T-helper 1 cell treated with Interleukin-12 subunit alpha and Interleukin-12 subunit beta and Interleukin-4 antibody, amounts not matched to agents 30 μg/mL and 1 μg/mL, for 36 hours (primary cell): ENCODE data around the gene PADI3.
"Not testable (repeated sequence)": the region's sequence is repeated elsewhere in the genome, so short reads cannot be mapped to it uniquely, and the experiment has no call there.

Experiments used
- H3K27ac Mint-ChIP-seq: one replicate; pipeline ENCODE4 v1.8.0; 2021; ENCODE audit warnings: mild to moderate bottlenecking, mixed read lengths
- H3K27me3 Mint-ChIP-seq: one replicate; pipeline ENCODE4 v1.8.0; 2021; ENCODE audit warnings: low read depth, mixed read lengths
- H3K36me3 Mint-ChIP-seq: one replicate; pipeline ENCODE4 v1.8.0; 2021; ENCODE audit warnings: low read depth, mixed read lengths
- H3K4me1 Mint-ChIP-seq: one replicate; pipeline ENCODE4 v1.8.0; 2021; ENCODE audit warnings: low read depth, mixed read lengths
- H3K4me3 Mint-ChIP-seq: one replicate; pipeline ENCODE4 v1.8.0; 2021; ENCODE audit warnings: mild to moderate bottlenecking, moderate library complexity, mixed read lengths
- H3K9me3 Mint-ChIP-seq: one replicate; pipeline ENCODE4 v1.8.0; 2021; ENCODE audit warnings: mixed read lengths

Gene PADI3

DNA sequence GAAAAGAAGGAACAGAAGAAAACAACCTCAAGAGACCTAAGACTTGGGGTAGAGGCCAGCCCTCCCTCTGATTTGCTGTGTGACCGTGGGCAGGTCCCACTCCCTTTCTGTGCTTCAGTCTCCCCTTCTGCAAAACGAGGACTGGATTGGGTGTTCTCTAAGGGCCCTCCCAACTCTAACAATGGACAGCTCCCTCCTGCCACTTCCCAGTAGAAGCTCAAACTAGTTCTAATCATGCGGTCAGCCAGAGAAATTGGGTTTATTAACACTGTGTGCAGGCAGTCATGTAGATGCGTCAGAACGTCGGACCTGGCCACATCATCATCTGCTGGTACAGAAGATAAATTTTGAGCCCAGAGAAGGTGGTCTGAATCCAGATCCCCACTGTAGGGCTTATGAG is 57.5 kb downstream of the PADI3 start:
- Mint-ChIP-seq H3K4me1 (no peaks in the 10 kb centered on the region), H3K27ac (no peak overlapping the region), H3K9me3 (peaks cover 7% of the 10 kb centered on the region), H3K4me3 (no peak overlapping the region), H3K27me3 (no peaks in the 10 kb centered on the region), H3K36me3 (no peaks in the 10 kb centered on the region)

DNA sequence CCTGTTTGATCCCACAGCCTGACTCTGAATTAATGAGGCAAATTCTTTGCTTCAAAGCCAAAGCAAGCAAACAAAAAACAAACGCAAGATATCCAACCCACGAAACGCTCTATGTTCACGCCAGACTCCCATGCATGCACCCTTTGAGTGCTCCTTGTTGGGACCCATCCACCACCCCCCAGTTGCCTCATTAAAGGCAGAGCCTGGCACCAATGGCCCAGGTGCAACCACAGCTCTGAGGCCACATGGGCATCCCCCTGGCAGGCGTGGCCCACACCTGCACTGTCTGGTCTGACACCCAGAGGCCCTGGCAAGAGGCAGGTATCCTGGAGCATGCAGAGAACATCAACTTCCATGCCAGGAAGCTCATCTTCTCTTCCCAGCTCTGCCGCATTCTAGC is 58.0 kb downstream of the PADI3 start:
- no peaks in the 10 kb centered on the region for H3K27me3 Mint-ChIP-seq
- no peak overlapping the region for H3K4me3 Mint-ChIP-seq
- H3K36me3 Mint-ChIP-seq = no peaks in the 10 kb centered on the region
- no peaks in the 10 kb centered on the region for H3K4me1 Mint-ChIP-seq
- H3K27ac Mint-ChIP-seq = no peak overlapping the region
- H3K9me3 Mint-ChIP-seq = peaks cover 4% of the 10 kb centered on the region

DNA sequence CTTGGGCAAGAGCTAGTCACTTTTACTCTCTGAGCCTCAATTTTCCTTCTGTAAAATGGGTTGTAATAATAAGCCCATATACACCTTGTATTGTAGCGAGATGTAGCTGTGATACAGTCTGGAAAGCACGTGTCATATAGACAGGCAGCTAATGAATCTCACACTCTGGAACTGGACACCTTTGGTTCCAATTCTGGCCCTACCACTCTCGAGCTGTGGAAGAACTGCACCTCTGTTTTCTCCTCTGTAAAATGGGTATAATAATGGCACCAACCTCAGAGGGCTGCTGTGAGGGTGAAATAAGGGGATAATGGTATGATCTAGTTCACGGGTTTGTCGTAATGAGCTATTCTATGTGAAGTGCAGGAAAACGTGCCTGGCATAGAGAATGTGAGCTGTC is 58.4 kb downstream of the PADI3 start:
- Mint-ChIP-seq H3K36me3 (no peaks in the 10 kb centered on the region), H3K27ac (no peak overlapping the region), H3K9me3 (no peaks in the 10 kb centered on the region), H3K4me3 (no peak overlapping the region), H3K4me1 (no peaks in the 10 kb centered on the region), H3K27me3 (peaks cover 1% of the 10 kb centered on the region)

DNA sequence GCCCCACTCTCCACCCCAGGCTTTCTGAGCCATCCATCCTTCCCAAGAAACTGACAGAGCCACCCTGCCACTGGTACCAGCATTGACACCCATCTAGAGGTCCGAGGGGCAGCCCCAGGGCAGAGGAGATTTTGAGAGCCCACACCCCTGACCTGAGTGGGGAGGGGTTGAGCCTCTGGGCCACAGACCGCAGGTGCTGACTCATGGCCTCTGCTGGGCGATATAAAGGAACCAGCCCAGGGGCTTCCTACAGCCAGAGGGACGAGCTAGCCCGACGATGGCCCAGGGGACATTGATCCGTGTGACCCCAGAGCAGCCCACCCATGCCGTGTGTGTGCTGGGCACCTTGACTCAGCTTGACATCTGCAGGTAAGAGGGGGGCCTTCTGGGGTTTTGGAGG is 59.0 kb downstream of the PADI3 start, which contains the start of gene PADI4:
TSS of gene PADI4 (plus strand) at position 252 of the 400 bp plus-strand sequence. CDS start at position 278, 26 bp downstream.
- no peak within 1 kb of the TSS for H3K4me3 Mint-ChIP-seq

DNA sequence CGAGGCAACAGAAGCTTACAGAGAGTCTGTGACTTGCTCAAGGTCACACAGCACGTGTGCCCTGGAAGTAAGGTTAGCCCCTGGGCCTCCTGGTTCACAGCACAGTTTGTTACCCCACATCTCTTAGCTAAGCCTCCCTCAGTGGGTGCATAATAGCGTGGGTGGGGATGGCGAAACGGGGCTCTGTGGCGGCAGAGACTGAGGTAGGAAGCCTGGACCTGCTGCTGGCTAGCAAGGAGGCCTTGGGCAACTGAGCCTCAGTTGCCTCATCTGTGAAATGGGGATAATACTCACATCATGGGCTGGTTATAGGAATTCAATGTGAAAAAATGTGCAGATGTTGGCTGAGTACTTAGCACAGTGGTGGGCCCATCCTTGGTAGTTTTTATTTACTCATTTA is 59.7 kb downstream of the PADI3 start:
- Mint-ChIP-seq H3K9me3 (no peaks in the 10 kb centered on the region), H3K4me3 (no peak overlapping the region), H3K27me3 (peaks cover 4% of the 10 kb centered on the region), H3K36me3 (no peaks in the 10 kb centered on the region), H3K4me1 (peaks cover 2% of the 10 kb centered on the region), H3K27ac (no peak overlapping the region)

More for the DNA sequence above, 59.0 kb downstream of the PADI3 start, which contains the start of gene PADI4:
- no peak within 1 kb of the TSS for H3K27ac Mint-ChIP-seq
- peaks cover 2% of the 10 kb centered on the region for H3K4me1 Mint-ChIP-seq
- H3K36me3 Mint-ChIP-seq = no peaks in the 10 kb centered on the region
- no peaks in the 10 kb centered on the region for H3K9me3 Mint-ChIP-seq
- peaks cover 4% of the 10 kb centered on the region for H3K27me3 Mint-ChIP-seq

DNA sequence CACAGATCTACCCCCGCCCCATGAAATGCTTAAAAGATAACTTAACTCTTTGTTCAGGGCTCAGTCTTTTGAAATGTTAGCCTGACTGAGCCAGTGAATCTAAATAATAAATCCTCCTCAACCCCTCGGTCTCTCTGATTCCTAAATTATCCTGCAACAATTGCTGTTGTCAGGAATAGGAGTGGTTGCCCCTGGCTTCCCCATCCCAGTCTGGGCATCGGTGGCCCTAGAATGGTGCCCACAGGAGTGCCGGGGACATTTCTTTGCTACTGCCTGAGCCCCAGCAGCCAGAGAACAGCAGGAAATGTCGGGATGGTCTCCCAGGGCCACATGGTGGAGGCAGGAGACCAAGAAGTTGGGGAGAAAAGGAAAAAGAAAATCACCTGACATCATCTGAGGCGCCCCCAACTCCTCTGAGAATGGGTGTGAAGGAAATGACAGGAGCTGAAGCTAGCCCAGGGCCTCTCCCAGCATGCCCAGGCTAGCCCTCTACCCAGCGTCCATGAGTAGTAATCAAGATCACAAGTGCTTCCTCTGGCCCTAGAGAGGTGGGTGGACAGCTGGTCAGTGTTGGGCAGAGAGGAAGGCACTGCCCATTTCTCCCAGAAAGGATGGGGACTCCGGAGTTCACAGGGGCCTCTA is 60.6 kb downstream of the PADI3 start:
- no peak overlapping the region for H3K4me3 Mint-ChIP-seq
- peaks cover 4% of the 10 kb centered on the region for H3K27me3 Mint-ChIP-seq
- H3K9me3 Mint-ChIP-seq = no peaks in the 10 kb centered on the region
- H3K36me3 Mint-ChIP-seq = no peaks in the 10 kb centered on the region
- peaks cover 2% of the 10 kb centered on the region for H3K4me1 Mint-ChIP-seq
- H3K27ac Mint-ChIP-seq = no peak overlapping the region

DNA sequence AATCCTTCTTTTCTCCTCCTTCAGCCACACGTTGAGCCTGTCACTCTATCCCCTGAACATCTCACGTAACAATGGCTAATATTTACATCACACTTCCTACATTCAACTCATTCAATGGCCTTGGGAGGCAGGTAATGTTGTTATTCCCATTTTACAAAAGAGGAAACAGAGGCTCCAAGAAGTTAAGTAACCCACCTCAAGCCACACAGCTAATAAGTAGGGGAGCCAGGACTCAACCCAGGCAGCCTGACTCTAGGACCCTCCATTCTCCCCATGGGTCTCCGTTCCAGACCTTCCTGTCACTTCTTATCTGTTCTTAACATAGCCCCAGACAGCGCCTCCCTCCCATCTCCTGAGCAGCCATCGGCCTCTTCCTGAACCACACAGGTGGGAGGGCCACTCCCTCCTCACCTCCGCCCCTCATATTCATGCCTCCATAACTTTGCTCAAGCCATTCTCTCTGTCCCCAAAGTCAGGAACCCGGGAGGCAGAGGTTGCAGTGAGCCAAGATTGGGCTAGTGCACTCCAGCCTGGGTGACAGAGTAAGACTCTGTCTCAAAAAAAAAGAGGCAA is 61.3 kb downstream of the PADI3 start:
- Mint-ChIP-seq H3K36me3 (no peaks in the 10 kb centered on the region), H3K27me3 (peaks cover 4% of the 10 kb centered on the region), H3K4me1 (peaks cover 2% of the 10 kb centered on the region), H3K27ac (no peak overlapping the region), H3K9me3 (no peaks in the 10 kb centered on the region), H3K4me3 (no peak overlapping the region)

DNA sequence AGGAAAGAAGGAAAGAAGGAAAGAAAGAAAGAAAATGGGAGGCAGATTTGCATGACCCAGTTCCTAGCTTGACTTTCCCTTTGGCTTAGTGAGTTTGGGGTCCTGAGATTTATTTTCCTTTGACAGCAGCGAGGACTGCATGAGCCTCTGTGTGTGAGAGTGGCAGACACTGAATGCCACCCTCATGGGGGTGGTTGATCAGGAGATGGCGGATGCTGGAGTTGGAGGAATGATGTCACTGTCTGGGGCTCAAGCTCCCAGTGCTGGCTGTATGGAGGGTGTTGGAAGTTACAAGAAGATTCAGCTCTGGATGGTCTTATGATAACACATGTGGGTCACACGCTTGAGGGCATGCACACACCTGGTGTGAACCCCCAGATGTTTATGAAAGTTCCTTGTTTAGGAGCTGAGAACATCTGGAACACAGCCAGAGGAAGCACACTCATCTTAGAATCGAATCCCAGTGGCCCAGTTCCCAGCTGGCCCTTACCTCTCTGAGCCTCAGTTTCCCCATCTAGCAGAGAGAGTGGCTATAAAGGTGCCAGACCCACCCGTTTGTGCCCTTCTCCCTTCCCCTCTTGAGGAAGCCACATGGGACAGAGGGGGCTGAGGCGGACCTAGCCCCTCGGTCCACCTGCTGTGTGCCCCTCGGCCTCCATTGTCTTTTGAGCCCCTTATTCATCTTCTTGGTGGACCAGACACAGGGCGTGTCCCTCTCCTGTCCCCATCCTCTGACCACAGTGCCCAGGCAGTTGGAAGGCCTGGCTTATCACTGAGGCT is 64.8 kb downstream of the PADI3 start:
- H3K4me3 Mint-ChIP-seq = no peak overlapping the region
- H3K9me3 Mint-ChIP-seq = no peaks in the 10 kb centered on the region
- H3K27ac Mint-ChIP-seq = no peak overlapping the region
- peaks cover 2% of the 10 kb centered on the region for H3K4me1 Mint-ChIP-seq
- peaks cover 4% of the 10 kb centered on the region for H3K27me3 Mint-ChIP-seq
- no peaks in the 10 kb centered on the region for H3K36me3 Mint-ChIP-seq

DNA sequence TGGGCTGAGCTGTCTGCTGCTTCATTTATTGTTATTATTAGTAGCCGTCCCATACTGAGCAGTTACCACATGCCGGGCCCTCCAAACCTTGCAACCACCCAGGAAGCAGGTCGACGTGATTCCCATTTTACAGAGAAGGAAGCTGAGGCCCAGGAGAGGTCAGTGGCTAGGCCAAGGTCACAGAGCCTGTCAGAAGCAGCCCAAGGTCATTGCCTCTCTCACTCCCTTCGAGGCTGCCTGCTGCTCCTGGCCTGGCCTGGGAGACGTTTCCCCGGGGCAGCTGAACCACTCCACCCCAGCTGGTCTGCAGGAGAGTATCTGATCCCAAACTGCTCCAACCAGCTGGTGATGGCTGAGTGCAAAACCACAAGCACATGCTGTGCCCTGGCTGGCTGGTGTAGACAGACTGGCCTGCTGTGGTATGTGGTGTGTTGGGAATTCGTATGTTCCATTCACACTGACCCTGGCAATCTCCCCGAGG is 65.6 kb downstream of the PADI3 start:
- Mint-ChIP-seq H3K36me3 (no peaks in the 10 kb centered on the region), H3K4me3 (no peak overlapping the region), H3K27me3 (peaks cover 4% of the 10 kb centered on the region), H3K27ac (no peak overlapping the region), H3K4me1 (peaks cover 2% of the 10 kb centered on the region), H3K9me3 (no peaks in the 10 kb centered on the region)

DNA sequence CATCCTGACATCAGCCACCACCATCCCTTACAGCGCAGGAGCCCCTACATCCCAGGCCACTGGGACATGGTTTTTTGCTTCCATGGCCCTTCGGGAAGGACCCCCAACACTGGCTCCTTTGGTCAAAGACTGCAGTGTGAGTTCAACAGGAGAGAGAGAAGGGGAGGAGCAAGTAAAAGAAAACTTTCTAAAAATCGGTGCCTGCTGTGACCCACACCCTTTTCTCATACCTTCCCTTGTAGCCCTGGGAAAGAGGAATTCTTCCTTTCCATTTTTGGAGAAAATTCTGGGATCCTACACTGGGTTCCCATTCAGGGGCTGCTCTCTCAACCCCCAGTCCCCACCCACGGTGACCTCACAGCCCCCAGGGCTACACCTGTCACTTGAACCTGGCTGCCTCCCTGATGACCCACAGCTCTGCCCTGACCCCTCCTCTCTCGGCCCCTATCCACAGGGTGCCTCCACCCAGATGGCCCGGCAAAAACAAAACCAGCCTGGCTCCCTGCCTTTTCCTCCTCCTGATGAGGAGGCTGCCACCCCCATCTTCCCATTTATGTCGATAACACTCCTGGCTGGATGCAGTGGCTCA is 66.7 kb downstream of the PADI3 start:
- Mint-ChIP-seq H3K4me1 (peaks cover 2% of the 10 kb centered on the region), H3K27ac (no peak overlapping the region), H3K4me3 (no peak overlapping the region), H3K36me3 (no peaks in the 10 kb centered on the region), H3K27me3 (peaks cover 4% of the 10 kb centered on the region), H3K9me3 (no peaks in the 10 kb centered on the region)

DNA sequence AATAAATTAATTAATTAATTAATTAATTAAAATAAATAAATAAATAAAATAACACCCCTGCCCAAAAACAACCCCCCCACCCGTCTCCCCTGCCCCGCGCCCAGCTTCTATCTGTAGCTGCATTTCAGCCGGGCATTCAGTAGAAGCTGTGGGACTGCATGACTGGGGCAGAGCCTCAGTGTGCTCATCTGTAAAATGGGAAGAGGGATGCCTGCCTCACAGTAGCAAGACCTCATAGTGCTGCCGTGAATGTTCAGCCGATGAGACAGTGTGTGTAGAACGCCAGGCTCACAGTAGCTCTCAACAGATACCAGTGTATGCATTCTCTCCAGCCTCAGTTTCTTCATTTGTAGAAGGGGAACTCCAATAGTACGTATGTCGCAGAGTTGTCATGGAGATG is 67.8 kb downstream of the PADI3 start:
- Mint-ChIP-seq H3K27me3 (peaks cover 4% of the 10 kb centered on the region), H3K9me3 (no peaks in the 10 kb centered on the region), H3K4me1 (peaks cover 2% of the 10 kb centered on the region), H3K4me3 (no peak overlapping the region), H3K27ac (no peak overlapping the region), H3K36me3 (no peaks in the 10 kb centered on the region)

DNA sequence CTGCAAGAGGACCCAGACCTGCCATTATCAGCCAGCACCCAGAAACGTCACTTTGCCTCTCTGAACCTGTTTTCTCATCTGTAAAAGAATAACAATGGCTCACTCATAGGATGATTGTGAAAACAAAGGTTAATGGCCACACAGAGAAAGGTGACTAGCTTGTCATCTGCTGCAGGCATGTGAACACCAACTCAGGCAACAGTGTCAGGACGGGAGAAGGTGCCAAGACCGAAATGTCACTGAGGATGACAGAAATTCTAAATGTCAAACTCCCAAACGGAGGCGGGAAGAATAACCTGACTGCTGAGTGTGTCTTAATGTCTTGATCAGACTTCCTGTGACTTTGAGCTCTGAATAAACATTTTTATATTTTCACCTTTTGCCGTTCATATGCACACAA is 69.4 kb downstream of the PADI3 start:
- no peaks in the 10 kb centered on the region for H3K27me3 Mint-ChIP-seq
- H3K36me3 Mint-ChIP-seq = no peaks in the 10 kb centered on the region
- no peak overlapping the region for H3K27ac Mint-ChIP-seq
- no peaks in the 10 kb centered on the region for H3K4me1 Mint-ChIP-seq
- no peak overlapping the region for H3K4me3 Mint-ChIP-seq
- H3K9me3 Mint-ChIP-seq = no peaks in the 10 kb centered on the region

DNA sequence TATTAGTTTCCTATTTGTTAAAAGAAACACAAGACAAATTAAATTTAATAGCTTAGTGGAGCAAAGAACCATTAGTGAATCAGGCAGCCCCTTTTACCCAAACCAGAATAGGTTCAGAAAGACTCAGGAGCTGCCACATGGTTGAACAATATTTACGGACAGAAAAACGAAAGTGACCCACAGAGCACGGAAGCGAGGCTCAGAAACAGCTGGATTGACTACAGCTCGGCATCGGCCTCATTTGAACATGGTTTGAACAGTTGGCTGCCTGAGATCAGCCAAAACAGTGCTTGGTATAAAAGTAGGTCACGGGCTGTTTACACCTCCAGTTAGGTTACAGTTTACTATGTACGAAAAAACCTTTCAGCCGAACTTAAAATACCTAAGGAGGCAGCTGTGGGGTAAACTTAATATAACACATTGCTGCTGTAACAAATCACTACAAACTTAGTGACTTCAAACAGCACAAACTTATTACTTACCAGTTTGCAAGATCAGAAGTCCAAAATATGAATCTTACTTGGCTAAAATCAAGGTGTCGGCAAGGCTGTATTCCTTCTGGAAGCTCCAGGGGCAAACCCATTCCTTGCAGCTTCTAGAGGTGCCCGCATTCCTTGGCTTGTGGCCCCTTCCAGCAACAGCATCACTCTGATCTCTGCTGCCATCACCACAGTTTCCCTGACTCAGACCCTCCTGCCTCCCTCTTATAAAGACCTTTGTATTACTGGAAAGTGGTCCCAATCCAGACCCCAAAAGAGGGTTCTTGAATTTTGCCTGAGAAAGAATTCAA is 70.9 kb downstream of the PADI3 start:
- no peaks in the 10 kb centered on the region for H3K36me3 Mint-ChIP-seq

DNA sequence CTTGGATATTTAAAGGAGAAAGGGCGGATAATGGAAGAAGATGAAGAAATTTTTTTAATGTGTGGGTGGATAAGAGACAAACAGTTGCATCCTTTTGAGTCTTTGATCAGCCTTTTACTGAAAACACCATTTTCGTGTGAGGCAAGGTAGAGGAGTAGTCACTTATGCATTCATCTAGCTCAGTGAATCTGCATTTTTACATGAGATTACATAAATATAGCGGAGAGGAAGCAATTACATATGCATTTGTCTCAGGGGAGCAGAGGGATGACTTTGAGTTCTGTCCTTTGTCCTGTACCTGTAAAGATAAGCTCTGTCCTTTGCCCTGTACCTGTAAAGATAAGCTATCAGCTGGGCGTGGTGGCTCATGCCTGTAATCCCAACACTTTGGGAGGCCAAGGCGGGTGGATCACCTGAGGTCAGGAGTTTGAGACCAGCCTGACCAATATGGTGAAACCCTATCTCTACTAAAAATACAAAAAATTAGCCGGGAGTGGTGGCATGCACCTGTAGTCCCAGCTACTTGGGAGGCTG is 73.0 kb downstream of the PADI3 start:
- H3K4me1 Mint-ChIP-seq, H3K27ac Mint-ChIP-seq, H3K4me3 Mint-ChIP-seq, H3K9me3 Mint-ChIP-seq, H3K36me3 Mint-ChIP-seq: not testable (repeated sequence)
- H3K27me3 Mint-ChIP-seq = peaks cover 10% of the 10 kb centered on the region

More for the DNA sequence above, 70.9 kb downstream of the PADI3 start:
- H3K4me3 Mint-ChIP-seq = no peak overlapping the region
- no peaks in the 10 kb centered on the region for H3K4me1 Mint-ChIP-seq
- peaks cover 3% of the 10 kb centered on the region for H3K27me3 Mint-ChIP-seq
- H3K27ac Mint-ChIP-seq = no peak overlapping the region
- no peaks in the 10 kb centered on the region for H3K9me3 Mint-ChIP-seq
